Measurements from ENCODE around the gene GGTLC1. TPM values are rescaled to one million over a fixed set of nuclear protein-coding genes. Genes with fewer than 3 reads are reported as not detected.
"Not testable (repeated sequence)": the region's sequence is repeated elsewhere in the genome, so short reads cannot be mapped to it uniquely, and the experiment has no call there.

GGTLC1 gene
- total RNA-seq, 1 experiment from 2014 or later, result not detected

- H3K4me1 Mint-ChIP-seq (ENCODE audit: low read depth, unreplicated experiment), result no peaks in the 10 kb centered on the region
- no peak overlapping the region for H3K4me3 Mint-ChIP-seq (ENCODE audit: low read depth, unreplicated experiment)
- no peak overlapping the region for H3K27ac Mint-ChIP-seq (ENCODE audit: unreplicated experiment)
- peaks cover 13% of the 10 kb centered on the region for H3K27me3 Mint-ChIP-seq (ENCODE audit: unreplicated experiment)
- no peaks in the 10 kb centered on the region for H3K36me3 Mint-ChIP-seq (ENCODE audit: insufficient read depth, unreplicated experiment)
- no peaks in the 10 kb centered on the region for H3K9me3 Mint-ChIP-seq (ENCODE audit: low read depth, unreplicated experiment)
- no TSS peak for BruUV-seq (replicated peaks)
- DNase-seq, result peak; percentile 28
- CTCF ChIA-PET, result no interaction called here
- TF ChIP-seq CTCF (IDR thresholded peaks at IDR 0.05; ENCODE audit: unreplicated experiment), result no peak
- intact Hi-C loops (cut with micrococcal nuclease; ENCODE audit: unreplicated experiment), result loop anchor here (10.0 kb wide), 1 partner anchor 61 kb away; no protein-coding TSS in a partner anchor
Measured at GRCh38 chr20:23995905-23996666, 7.5 kb upstream of the GGTLC1 start.

GRCh38 chr20:23995291-23995690 lies 6.7 kb upstream of the GGTLC1 start:
- intact Hi-C loops (cut with micrococcal nuclease; ENCODE audit: unreplicated experiment), result loop anchor here (10.0 kb wide), 1 partner anchor 60 kb away; no protein-coding TSS in a partner anchor
- not testable (repeated sequence) for H3K27ac Mint-ChIP-seq (ENCODE audit: unreplicated experiment)

GRCh38 chr20:23994001-23994633 lies 5.5 kb upstream of the GGTLC1 start:
- H3K27me3 Mint-ChIP-seq (ENCODE audit: unreplicated experiment); BruUV-seq (replicated peaks); H3K36me3 Mint-ChIP-seq (ENCODE audit: insufficient read depth, unreplicated experiment); CTCF ChIA-PET; DNase-seq; H3K9me3 Mint-ChIP-seq (ENCODE audit: low read depth, unreplicated experiment); H3K4me3 Mint-ChIP-seq (ENCODE audit: low read depth, unreplicated experiment); H3K4me1 Mint-ChIP-seq (ENCODE audit: low read depth, unreplicated experiment); H3K27ac Mint-ChIP-seq (ENCODE audit: unreplicated experiment): not testable (repeated sequence)
- intact Hi-C loops (cut with micrococcal nuclease; ENCODE audit: unreplicated experiment), result loop anchor here (10.0 kb wide), 1 partner anchor 59 kb away; no protein-coding TSS in a partner anchor

More at GRCh38 chr20:23995291-23995690, 6.7 kb upstream of the GGTLC1 start:
- BruUV-seq (replicated peaks); H3K9me3 Mint-ChIP-seq (ENCODE audit: low read depth, unreplicated experiment); DNase-seq; H3K36me3 Mint-ChIP-seq (ENCODE audit: insufficient read depth, unreplicated experiment); CTCF ChIA-PET; H3K4me3 Mint-ChIP-seq (ENCODE audit: low read depth, unreplicated experiment); H3K4me1 Mint-ChIP-seq (ENCODE audit: low read depth, unreplicated experiment): not testable (repeated sequence)
- H3K27me3 Mint-ChIP-seq (ENCODE audit: unreplicated experiment), result peaks cover 13% of the 10 kb centered on the region

- DNase-seq; H3K36me3 Mint-ChIP-seq (ENCODE audit: insufficient read depth, unreplicated experiment); CTCF ChIA-PET; H3K27me3 Mint-ChIP-seq (ENCODE audit: unreplicated experiment); H3K9me3 Mint-ChIP-seq (ENCODE audit: low read depth, unreplicated experiment); BruUV-seq (replicated peaks); H3K27ac Mint-ChIP-seq (ENCODE audit: unreplicated experiment); H3K4me1 Mint-ChIP-seq (ENCODE audit: low read depth, unreplicated experiment); H3K4me3 Mint-ChIP-seq (ENCODE audit: low read depth, unreplicated experiment): not testable (repeated sequence)
- intact Hi-C loops (cut with micrococcal nuclease; ENCODE audit: unreplicated experiment), result loop anchor here (10.0 kb wide), 1 partner anchor 59 kb away; no protein-coding TSS in a partner anchor
Measured at GRCh38 chr20:23993440-23993839, 4.9 kb upstream of the GGTLC1 start.

GRCh38 chr20:23990296-23990695 lies 1.7 kb upstream of the GGTLC1 start:
- H3K27me3 Mint-ChIP-seq (ENCODE audit: unreplicated experiment); H3K4me3 Mint-ChIP-seq (ENCODE audit: low read depth, unreplicated experiment); H3K9me3 Mint-ChIP-seq (ENCODE audit: low read depth, unreplicated experiment); H3K4me1 Mint-ChIP-seq (ENCODE audit: low read depth, unreplicated experiment); H3K27ac Mint-ChIP-seq (ENCODE audit: unreplicated experiment); CTCF ChIA-PET; H3K36me3 Mint-ChIP-seq (ENCODE audit: insufficient read depth, unreplicated experiment); DNase-seq; BruUV-seq (replicated peaks): not testable (repeated sequence)
- intact Hi-C loops (cut with micrococcal nuclease; ENCODE audit: unreplicated experiment), result loop anchor here (10.0 kb wide), 1 partner anchor 55 kb away; no protein-coding TSS in a partner anchor

GRCh38 chr20:23988966-23989365 lies 387 bp upstream of the GGTLC1 start:
- DNase-seq; H3K4me1 Mint-ChIP-seq (ENCODE audit: low read depth, unreplicated experiment); intact Hi-C loops (cut with micrococcal nuclease; ENCODE audit: unreplicated experiment); H3K27ac Mint-ChIP-seq (ENCODE audit: unreplicated experiment); H3K9me3 Mint-ChIP-seq (ENCODE audit: low read depth, unreplicated experiment); H3K27me3 Mint-ChIP-seq (ENCODE audit: unreplicated experiment); BruUV-seq (replicated peaks); H3K36me3 Mint-ChIP-seq (ENCODE audit: insufficient read depth, unreplicated experiment); CTCF ChIA-PET; H3K4me3 Mint-ChIP-seq (ENCODE audit: low read depth, unreplicated experiment): not testable (repeated sequence)

GRCh38 chr20:23986716-23987115 lies 1.9 kb downstream of the GGTLC1 start:
- H3K4me3 Mint-ChIP-seq (ENCODE audit: low read depth, unreplicated experiment); H3K27me3 Mint-ChIP-seq (ENCODE audit: unreplicated experiment); H3K36me3 Mint-ChIP-seq (ENCODE audit: insufficient read depth, unreplicated experiment); DNase-seq; CTCF ChIA-PET; intact Hi-C loops (cut with micrococcal nuclease; ENCODE audit: unreplicated experiment); BruUV-seq (replicated peaks); H3K27ac Mint-ChIP-seq (ENCODE audit: unreplicated experiment); H3K9me3 Mint-ChIP-seq (ENCODE audit: low read depth, unreplicated experiment); H3K4me1 Mint-ChIP-seq (ENCODE audit: low read depth, unreplicated experiment): not testable (repeated sequence)

- H3K36me3 Mint-ChIP-seq (ENCODE audit: insufficient read depth, unreplicated experiment); H3K4me3 Mint-ChIP-seq (ENCODE audit: low read depth, unreplicated experiment); H3K9me3 Mint-ChIP-seq (ENCODE audit: low read depth, unreplicated experiment); BruUV-seq (replicated peaks); DNase-seq; H3K4me1 Mint-ChIP-seq (ENCODE audit: low read depth, unreplicated experiment); H3K27me3 Mint-ChIP-seq (ENCODE audit: unreplicated experiment); H3K27ac Mint-ChIP-seq (ENCODE audit: unreplicated experiment); intact Hi-C loops (cut with micrococcal nuclease; ENCODE audit: unreplicated experiment); CTCF ChIA-PET: not testable (repeated sequence)
Measured at GRCh38 chr20:23986310-23986709, 2.3 kb downstream of the GGTLC1 start.

GRCh38 chr20:23985790-23986225 lies 2.8 kb downstream of the GGTLC1 start:
- CTCF ChIA-PET; H3K4me3 Mint-ChIP-seq (ENCODE audit: low read depth, unreplicated experiment); H3K27ac Mint-ChIP-seq (ENCODE audit: unreplicated experiment); DNase-seq; H3K36me3 Mint-ChIP-seq (ENCODE audit: insufficient read depth, unreplicated experiment); BruUV-seq (replicated peaks); intact Hi-C loops (cut with micrococcal nuclease; ENCODE audit: unreplicated experiment); H3K4me1 Mint-ChIP-seq (ENCODE audit: low read depth, unreplicated experiment); H3K9me3 Mint-ChIP-seq (ENCODE audit: low read depth, unreplicated experiment); H3K27me3 Mint-ChIP-seq (ENCODE audit: unreplicated experiment): not testable (repeated sequence)
